NCI-H1417 treated with DMSO at 0.1 percent for 48 hours (cell line): ENCODE measurements around the gene ITIH5.

Experiments used
- DNase-seq: peaks from one replicate; lab custom pipeline; 2025; lab: John Stamatoyannopoulos, UW

The ITIH5 gene

GRCh38 chr10:7518693-7519092 is 148.1 kb downstream of the ITIH5 start:
- no peak for DNase-seq

GRCh38 chr10:7515439-7515838 is 151.3 kb downstream of the ITIH5 start:
- DNase-seq: no peak

GRCh38 chr10:7513936-7514335 is 152.8 kb downstream of the ITIH5 start:
- DNase-seq: no peak

GRCh38 chr10:7513455-7513854 is 153.3 kb downstream of the ITIH5 start:
- DNase-seq: no peak

GRCh38 chr10:7512487-7512886 is 154.3 kb downstream of the ITIH5 start:
- no peak for DNase-seq

- no peak for DNase-seq
These were observed 155.2 kb downstream of the ITIH5 start for GRCh38 chr10:7511612-7512011.
